Measurements from ENCODE around the gene LRRN2. TPM values are rescaled to one million over a fixed set of nuclear protein-coding genes. Genes with fewer than 3 reads are reported as not detected.

LRRN2 gene
- polyA plus RNA-seq, 1 of the 3 experiments (the other 2 are of a cell fraction): not detected

GRCh38 chr1:204735042-204735441 lies 49.5 kb upstream of the LRRN2 start:
- Histone ChIP-seq H3K27me3 (ENCODE audit: insufficient read depth) (no peaks in the 10 kb centered on the region; the same call in 1 of the 2 replicates), H3K79me2 (ENCODE audit: insufficient read depth) (no peaks in the 10 kb centered on the region), H3K4me2 (no peak overlapping the region), H3K4me3 (ENCODE audit: low read depth in 2 of 2, low read length in 1 of 2) (no peak overlapping the region), H3K9ac (no peak overlapping the region), H4K20me1 (ENCODE audit: insufficient read depth) (no peaks in the 10 kb centered on the region), H3K27ac (ENCODE audit: low read depth in 2 of 2, low read length in 1 of 2) (no peak overlapping the region), H3K4me1 (ENCODE audit: control insufficient read depth in 1 of 2, insufficient read depth in 2 of 2, low read depth in 1 of 2, low read length in 1 of 2) (no peaks in the 10 kb centered on the region), H3K9me2 (no peaks in the 10 kb centered on the region), H2AFZ (ENCODE audit: low read depth) (no peak overlapping the region), H3F3A (replicated peaks; ENCODE audit: insufficient read depth) (no peaks in the 10 kb centered on the region), H3K9me3 (0 out of 2 replicates have a peak, but pooled peaks cover 8% of the 10 kb centered on the region), H3K36me3 (replicated peaks in 1 of 2; ENCODE audit: control insufficient read depth in 1 of 2, insufficient read depth in 2 of 2, low read length in 1 of 2) (no peaks in the 10 kb centered on the region)
- ChIA-PET CTCF (interaction anchor here (1.0 to 1.7 kb wide), 3 partner anchors 12 to 72 kb away, joined by 3 to 8 read pairs (median 5); no protein-coding TSS in a partner anchor), POLR2A (no interaction called here)
- DNase-seq: no peak
- TF ChIP-seq NRF1 (IDR thresholded peaks at IDR 0.05; ENCODE audit: low read depth, low read length) (no peak), ELF1 (IDR thresholded peaks at IDR 0.05) (no peak), FOXJ3 (CRISPR knock-in tag; IDR thresholded peaks at IDR 0.05) (no peak), ZBTB33 (IDR thresholded peaks at IDR 0.05; ENCODE audit: borderline replicate concordance, low read depth) (no peak), SMC3 (IDR thresholded peaks at IDR 0.05; ENCODE audit: low read depth, low read length) (no peak), YY1 (IDR thresholded peaks at IDR 0.05; ENCODE audit: low read depth) (no peak), FOSL2 (IDR thresholded peaks at IDR 0.05; ENCODE audit: borderline replicate concordance, low read depth) (no peak), TAF1 (IDR thresholded peaks at IDR 0.05; ENCODE audit: borderline replicate concordance, low read depth, low read length) (no peak), REST (IDR thresholded peaks at IDR 0.05; ENCODE audit: low read depth, low read length) (no peak), EP300 (IDR thresholded peaks at IDR 0.05; ENCODE audit: borderline replicate concordance in 1 of 2, low read depth in 1 of 2, low read length in 1 of 2) (no peak), FOXM1 (IDR thresholded peaks at IDR 0.05; ENCODE audit: low read depth) (no peak), NFIC (IDR thresholded peaks at IDR 0.05; ENCODE audit: borderline replicate concordance) (no peak), CHD2 (IDR thresholded peaks at IDR 0.05; ENCODE audit: low read length, partially characterized antibody) (no peak), EZH2phosphoT487 (IDR thresholded peaks at IDR 0.05; ENCODE audit: borderline replicate concordance, low read depth) (no peak)
